Keratinocyte (primary cell): ENCODE data around the gene UROS. TPM values are rescaled to one million over a fixed set of nuclear protein-coding genes. Genes with fewer than 3 reads are reported as not detected.

Experiments
- DNase-seq: peaks from one replicate; pipeline ENCODE4 v3.0.0-alpha.2; 2011; ENCODE audit warnings: low read depth, missing footprints, low spot score
- FAIRE-seq: peaks from 2 replicates; lab custom pipeline; 2011; peaks lifted over from hg19 to GRCh38; lab: Jason Lieb, UNC
- H2AFZ ChIP-seq: 2 replicates; pipeline ENCODE4 v1.6.0; 2012; ENCODE audit warnings: low read length, control low read depth, inconsistent platforms; ENCODE audit not compliant: control insufficient read depth
- H3K27ac ChIP-seq: 2 replicates; pipeline ENCODE4 v1.5.1; 2011; ENCODE audit warnings: low read length; ENCODE audit not compliant: control insufficient read depth, insufficient read depth
- H3K27me3 ChIP-seq: 3 replicates; pipeline ENCODE4 v1.6.0; 2011; ENCODE audit warnings: low read length; ENCODE audit not compliant: control insufficient read depth, insufficient read depth; ENCODE audit errors: extremely low read depth
- H3K36me3 ChIP-seq, 2 experiments: 2 replicates in 1 of 2; 3 replicates in 1 of 2; pipeline ENCODE4 v1.5.1; 2011; ENCODE audit warnings: low read length in 2 of 2, mild to moderate bottlenecking in 1 of 2; ENCODE audit not compliant: control insufficient read depth in 2 of 2, insufficient read depth in 2 of 2; ENCODE audit errors: extremely low read depth in 1 of 2
- H3K4me1 ChIP-seq: 3 replicates; pipeline ENCODE4 v1.5.1; 2011; ENCODE audit warnings: low read length; ENCODE audit not compliant: control insufficient read depth, insufficient read depth; ENCODE audit errors: extremely low read depth
- H3K4me2 ChIP-seq: 3 replicates; pipeline ENCODE4 v1.6.0; 2011; ENCODE audit warnings: low read depth, low read length; ENCODE audit not compliant: control insufficient read depth, insufficient read depth; ENCODE audit errors: extremely low read depth
- H3K4me3 ChIP-seq, 3 experiments: fragments of 200-600 bp in 1 of 3; sonication (generic) in 1 of 3; 2 replicates in 2 of 3; 3 replicates in 1 of 3; pipeline ENCODE4 v1.5.1; 2011 to 2016; ENCODE audit warnings: low read length in 3 of 3, mild to moderate bottlenecking in 3 of 3, control low read depth in 2 of 3, inconsistent platforms in 1 of 3, low read depth in 1 of 3, mixed read lengths in 1 of 3, mixed run types in 1 of 3, moderate library complexity in 1 of 3; ENCODE audit not compliant: control insufficient read depth in 2 of 3, insufficient read depth in 2 of 3; ENCODE audit errors: extremely low read depth in 1 of 3
- H3K79me2 ChIP-seq: 2 replicates; pipeline ENCODE4 v1.6.0; 2012; ENCODE audit warnings: low read length; ENCODE audit not compliant: control insufficient read depth, insufficient read depth
- H3K9ac ChIP-seq: 3 replicates; pipeline ENCODE4 v1.6.0; 2011; ENCODE audit warnings: low read length; ENCODE audit not compliant: control insufficient read depth, insufficient read depth; ENCODE audit errors: extremely low read depth
- H3K9me1 ChIP-seq: 3 replicates; pipeline ENCODE4 v1.6.0; 2011; ENCODE audit warnings: low read length; ENCODE audit not compliant: control insufficient read depth, insufficient read depth; ENCODE audit errors: extremely low read depth
- H3K9me3 ChIP-seq: 2 replicates; pipeline ENCODE4 v1.5.1; 2012; ENCODE audit warnings: low read depth, low read length; ENCODE audit not compliant: control insufficient read depth
- H4K20me1 ChIP-seq: 3 replicates; pipeline ENCODE4 v1.6.0; 2011; ENCODE audit warnings: low read length; ENCODE audit not compliant: control insufficient read depth, insufficient read depth; ENCODE audit errors: extremely low read depth
- EZH2 ChIP-seq: IDR thresholded peaks from one replicate; pipeline ENCODE4 v1.6.1; 2012; ENCODE audit warnings: inconsistent platforms, mild to moderate bottlenecking, low read length, moderate library complexity
- dilution Hi-C: fragments of 300-500 bp; cut with MboI; formaldehyde crosslinking; loops from one replicate; pipeline ENCODE4 v1.7.0; 2020; ENCODE audit warnings: low sequenced_read_pairs; ENCODE audit not compliant: extremely low pct_ligation_motif_present
- polyA plus RNA-seq, 5 experiments: library from polyadenylated mRNA; depleted of rRNA in 3 of 5; stranded (reverse) in 3 of 5; stranded (forward) in 1 of 5; unstranded in 1 of 5; fragments of >200 nt; gene quantifications; 1 replicate in 1 of 5; 2 replicates in 3 of 5; 3 replicates in 1 of 5; pipeline versions ENCODE4 v1.2.1 to v1.2.3, GENCODE V29; 2011 to 2012; ENCODE audit warnings: missing spikeins in 2 of 5, low read depth in 1 of 5, low replicate concordance in 1 of 5
- TF ChIP-seq, protein P1 (sequence below), 3 experiments: IDR thresholded peaks in 1 of 3; conservative IDR thresholded peaks in 1 of 3; optimal IDR thresholded peaks in 1 of 3; 2 replicates in 2 of 3; 3 replicates in 1 of 3; pipeline versions ENCODE3 to v1.5.1; 2011; ENCODE audit warnings: low read length in 3 of 3, mild to moderate bottlenecking in 3 of 3, moderate library complexity in 2 of 3, control low read depth in 1 of 3, inconsistent platforms in 1 of 3; ENCODE audit not compliant: insufficient read depth in 2 of 3; ENCODE audit errors: extremely low read depth in 1 of 3

Gene UROS
- polyA plus RNA-seq, 1 donor (not counting 4 experiments of a cell fraction or from before 2014, with no cell fraction given), result 46.7 TPM

DNA sequence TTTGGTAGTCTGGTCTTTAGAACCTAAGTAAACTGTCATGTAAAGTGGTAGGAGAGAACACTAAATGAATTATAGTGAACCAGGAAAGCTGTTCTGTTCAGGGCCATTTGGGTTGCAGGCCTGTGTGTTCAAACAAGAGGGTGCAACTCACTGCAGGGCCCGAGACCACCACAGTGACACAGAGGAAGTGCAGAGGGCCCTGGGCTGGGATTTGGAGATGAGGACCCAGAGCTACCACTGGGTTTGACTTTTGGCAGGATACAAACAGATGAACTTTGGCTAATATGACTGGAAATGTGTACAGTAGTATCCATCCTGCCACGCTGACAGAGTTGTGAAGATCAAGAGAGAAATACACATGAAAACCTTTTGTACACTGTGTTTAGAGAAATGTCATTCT lies 57.2 kb downstream of the UROS start:
- FAIRE-seq (no peak), DNase-seq (no peak)
- H3K79me2 ChIP-seq, result no peaks in the 10 kb centered on the region
- H3K9me1 ChIP-seq, result no peaks in the 10 kb centered on the region
- H4K20me1 ChIP-seq, result no peaks in the 10 kb centered on the region
- dilution Hi-C loops, result no loop called here
- H3K4me2 ChIP-seq, result no peak overlapping the region
- H2AFZ ChIP-seq, result no peak overlapping the region
- no peak for TF ChIP-seq EZH2
- TF ChIP-seq, protein P1, sequence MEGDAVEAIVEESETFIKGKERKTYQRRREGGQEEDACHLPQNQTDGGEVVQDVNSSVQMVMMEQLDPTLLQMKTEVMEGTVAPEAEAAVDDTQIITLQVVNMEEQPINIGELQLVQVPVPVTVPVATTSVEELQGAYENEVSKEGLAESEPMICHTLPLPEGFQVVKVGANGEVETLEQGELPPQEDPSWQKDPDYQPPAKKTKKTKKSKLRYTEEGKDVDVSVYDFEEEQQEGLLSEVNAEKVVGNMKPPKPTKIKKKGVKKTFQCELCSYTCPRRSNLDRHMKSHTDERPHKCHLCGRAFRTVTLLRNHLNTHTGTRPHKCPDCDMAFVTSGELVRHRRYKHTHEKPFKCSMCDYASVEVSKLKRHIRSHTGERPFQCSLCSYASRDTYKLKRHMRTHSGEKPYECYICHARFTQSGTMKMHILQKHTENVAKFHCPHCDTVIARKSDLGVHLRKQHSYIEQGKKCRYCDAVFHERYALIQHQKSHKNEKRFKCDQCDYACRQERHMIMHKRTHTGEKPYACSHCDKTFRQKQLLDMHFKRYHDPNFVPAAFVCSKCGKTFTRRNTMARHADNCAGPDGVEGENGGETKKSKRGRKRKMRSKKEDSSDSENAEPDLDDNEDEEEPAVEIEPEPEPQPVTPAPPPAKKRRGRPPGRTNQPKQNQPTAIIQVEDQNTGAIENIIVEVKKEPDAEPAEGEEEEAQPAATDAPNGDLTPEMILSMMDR (optimal IDR thresholded peaks at IDR 0.05 in 1 of 3, IDR thresholded peaks at IDR 0.05 in 1 of 3, conservative IDR thresholded peaks at IDR 0.05 in 1 of 3; ENCODE audit: extremely low read depth in 1 of 3, insufficient read depth in 2 of 3, low read length in 3 of 3), result no peak
- no peak overlapping the region for H3K27ac ChIP-seq
- no peaks in the 10 kb centered on the region for H3K9me3 ChIP-seq
- H3K9ac ChIP-seq, result no peak overlapping the region
- no peaks in the 10 kb centered on the region for H3K4me1 ChIP-seq
- peaks cover 5 to 15% of the 10 kb centered on the region in 2 experiments for H3K36me3 ChIP-seq
- no peak overlapping the region for H3K4me3 ChIP-seq
- H3K27me3 ChIP-seq, result no peaks in the 10 kb centered on the region

DNA sequence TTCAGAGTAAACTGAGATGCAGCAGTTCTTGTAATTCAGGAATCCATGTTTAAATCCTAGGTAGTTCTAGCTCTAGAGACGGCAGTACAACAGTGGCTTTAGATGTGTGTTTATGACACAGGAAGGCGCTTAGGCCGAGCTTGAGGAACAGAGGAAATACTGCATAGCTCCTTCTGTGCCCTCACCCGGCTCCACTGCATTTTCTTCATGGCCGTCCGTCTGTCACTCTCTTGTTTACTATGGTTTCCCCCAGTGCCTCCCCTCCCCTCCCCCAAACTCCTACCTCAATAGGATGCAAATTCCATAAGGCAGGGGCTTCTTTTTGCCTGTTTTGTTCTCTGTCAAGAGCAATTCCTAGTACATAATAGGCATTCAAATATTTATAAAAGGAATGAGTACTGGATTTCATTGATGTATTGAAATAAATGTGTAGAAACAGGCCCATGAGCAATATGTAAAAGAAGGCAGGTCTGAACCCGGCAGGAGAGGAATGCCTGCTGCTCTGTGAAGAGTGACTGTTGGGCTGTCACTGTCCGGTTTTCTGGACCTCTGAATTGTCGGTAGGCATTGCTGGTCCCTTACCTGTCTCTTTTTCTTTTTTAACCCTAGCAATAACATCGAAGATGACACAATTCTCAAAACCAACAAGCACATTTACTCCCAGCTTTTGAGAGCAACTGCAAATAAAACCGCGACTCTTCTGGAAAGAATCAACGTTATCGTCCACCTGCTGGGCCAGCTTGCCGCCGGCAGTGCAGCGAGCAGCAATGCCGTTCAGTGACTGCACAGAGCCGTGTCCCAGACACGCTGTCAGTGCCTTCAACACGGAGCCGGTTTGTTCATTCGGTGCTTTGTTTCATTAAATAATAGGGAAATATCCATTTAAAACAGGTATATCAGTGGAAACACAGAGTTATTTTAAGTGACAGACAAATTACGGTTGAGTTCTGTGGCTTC lies 60.1 kb downstream of the UROS start:
- FAIRE-seq, result no peak
- Histone ChIP-seq H4K20me1 (no peaks in the 10 kb centered on the region), H3K79me2 (no peaks in the 10 kb centered on the region), H2AFZ (no peak overlapping the region), H3K4me1 (no peaks in the 10 kb centered on the region), H3K27ac (no peak overlapping the region), H3K9ac (no peak overlapping the region), H3K9me1 (no peaks in the 10 kb centered on the region), H3K9me3 (no peaks in the 10 kb centered on the region), H3K4me2 (no peak overlapping the region), H3K27me3 (no peaks in the 10 kb centered on the region), H3K4me3 (no peak overlapping the region), H3K36me3 (peaks cover 20 to 21% of the 10 kb centered on the region in 2 experiments)
- no peak for DNase-seq
- dilution Hi-C loops, result no loop called here
- TF ChIP-seq EZH2, result no peak
- TF ChIP-seq, protein P1 (optimal IDR thresholded peaks at IDR 0.05 in 1 of 3, IDR thresholded peaks at IDR 0.05 in 1 of 3, conservative IDR thresholded peaks at IDR 0.05 in 1 of 3; ENCODE audit: extremely low read depth in 1 of 3, insufficient read depth in 2 of 3, low read length in 3 of 3), result no peak
